ENCODE data around the gene RSPH1. TPM values are rescaled to one million over a fixed set of nuclear protein-coding genes. Genes with fewer than 3 reads are reported as not detected.

Gene RSPH1
- total RNA-seq, 1 experiment from 2014 or later = 1.5 TPM

DNA sequence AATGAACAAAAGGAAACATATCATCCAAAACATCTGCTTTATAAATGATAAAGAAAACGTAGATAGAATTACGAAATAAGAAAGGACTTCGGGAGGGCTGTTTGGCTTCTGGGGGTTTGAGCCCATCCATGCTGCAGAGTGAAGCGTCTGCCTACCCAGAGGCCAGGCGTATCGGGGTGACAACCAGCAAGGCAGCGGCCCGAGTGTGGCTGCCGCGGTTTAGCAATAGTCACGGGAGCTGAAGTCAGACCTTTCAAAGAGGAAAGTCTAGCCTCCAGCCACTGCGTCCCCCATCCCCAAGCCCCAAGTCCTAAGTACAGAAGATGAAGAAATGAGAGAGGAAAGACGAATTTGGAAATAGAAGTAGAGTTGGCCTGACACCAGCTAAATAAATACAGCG lies 26.2 kb upstream of the RSPH1 start (continued):
- no peak for TF ChIP-seq ZNF274 (IDR thresholded peaks at IDR 0.05; ENCODE audit: low read depth, low read length)
- TF ChIP-seq POLR2A (IDR thresholded peaks at IDR 0.05; ENCODE audit: borderline replicate concordance, extremely low read depth, insufficient read depth, insufficient read length) = no peak
- TF ChIP-seq, protein P1, sequence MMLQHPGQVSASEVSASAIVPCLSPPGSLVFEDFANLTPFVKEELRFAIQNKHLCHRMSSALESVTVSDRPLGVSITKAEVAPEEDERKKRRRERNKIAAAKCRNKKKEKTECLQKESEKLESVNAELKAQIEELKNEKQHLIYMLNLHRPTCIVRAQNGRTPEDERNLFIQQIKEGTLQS (IDR thresholded peaks at IDR 0.05) = no peak
- TF ChIP-seq EZH2phosphoT487 (IDR thresholded peaks at IDR 0.05; ENCODE audit: borderline replicate concordance) = no peak
- TF ChIP-seq JUND (IDR thresholded peaks at IDR 0.05) = no peak
- TF ChIP-seq SP1 (IDR thresholded peaks at IDR 0.05; ENCODE audit: low read depth) = no peak

DNA sequence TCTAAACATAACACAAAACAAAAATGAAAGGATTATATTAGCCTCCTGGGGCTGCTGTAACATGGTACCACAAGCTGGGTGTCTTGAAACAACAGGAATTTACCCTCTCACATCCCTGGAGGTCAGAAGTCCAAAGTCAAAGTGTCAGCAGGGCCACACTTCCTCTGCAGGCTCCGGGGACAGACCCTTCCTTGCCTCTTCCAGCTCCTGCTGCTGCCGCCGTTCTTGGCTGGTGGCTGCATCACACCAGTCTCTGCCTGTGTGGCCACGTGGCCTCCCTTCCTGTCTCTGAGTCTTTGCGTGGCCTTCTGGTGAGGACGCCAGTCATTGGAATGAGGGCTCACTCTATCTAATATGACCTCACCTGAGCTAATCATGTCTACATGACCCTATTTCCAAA lies 25.8 kb upstream of the RSPH1 start:
- Histone ChIP-seq H3K27me3 (ENCODE audit: insufficient read depth, low read length) (no peaks in the 10 kb centered on the region), H4K20me1 (ENCODE audit: insufficient read depth) (no peaks in the 10 kb centered on the region), H3K79me2 (ENCODE audit: insufficient read depth, low read length) (no peaks in the 10 kb centered on the region), H3K4me1 (ENCODE audit: control insufficient read depth in 1 of 2, insufficient read depth in 2 of 2, low read length in 2 of 2) (peaks cover 25 to 28% of the 10 kb centered on the region in 2 experiments), H3K36me3 (ENCODE audit: control insufficient read depth in 1 of 2, insufficient read depth in 2 of 2, low read length in 2 of 2) (peaks cover 0 to 7% of the 10 kb centered on the region in 2 experiments; a peak in 2 of 4 replicates), H3K27ac (ENCODE audit: low read depth, low read length) (no peak overlapping the region), H3K9me3 (ENCODE audit: control insufficient read depth in 1 of 2, insufficient read depth in 1 of 2, low read depth in 1 of 2, low read length in 2 of 2) (no peaks in the 10 kb centered on the region), H3K4me3 (replicated peaks in 1 of 2; ENCODE audit: low read depth in 1 of 2, low read length in 2 of 2) (no peak overlapping the region), H3K9me2 (ENCODE audit: insufficient read depth) (no peaks in the 10 kb centered on the region), H3K9ac (ENCODE audit: low read length) (no peak overlapping the region), H2AFZ (ENCODE audit: low read depth, low read length, poor library complexity, severe bottlenecking) (no peak overlapping the region), H3K4me2 (ENCODE audit: low read length) (no peak overlapping the region)
- ChIA-PET CTCF (interaction anchor here (1.0 kb wide), 1 partner anchor 71 kb away, joined by 3 read pairs; no protein-coding TSS in a partner anchor), RAD21 (ENCODE audit: low non-redundant PET in 1 of 2, low total read pairs in 2 of 2, uncharacterized antibody in 2 of 2, unreplicated experiment in 2 of 2) (no interaction called here), POLR2A (no interaction called here)
- ATAC-seq = no peak
- no peak for DNase-seq (ENCODE audit: low read depth, low spot score)
- no TSS peak for BruUV-seq (replicated peaks)
- TF ChIP-seq EZH2 (IDR thresholded peaks at IDR 0.05) (no peak), CBX3 (IDR thresholded peaks at IDR 0.05; ENCODE audit: low read depth) (no peak), ELF1 (IDR thresholded peaks at IDR 0.05; ENCODE audit: borderline replicate concordance, low read depth) (no peak), EGR1 (IDR thresholded peaks at IDR 0.05; ENCODE audit: low read depth) (no peak), JUND (IDR thresholded peaks at IDR 0.05) (no peak), POLR2AphosphoS5 (IDR thresholded peaks at IDR 0.05; ENCODE audit: low read depth, low read length) (no peak), ZFX (IDR thresholded peaks at IDR 0.05) (no peak), FOSL1 (IDR thresholded peaks at IDR 0.05; ENCODE audit: low read depth) (no peak)
- TF ChIP-seq, protein P2, sequence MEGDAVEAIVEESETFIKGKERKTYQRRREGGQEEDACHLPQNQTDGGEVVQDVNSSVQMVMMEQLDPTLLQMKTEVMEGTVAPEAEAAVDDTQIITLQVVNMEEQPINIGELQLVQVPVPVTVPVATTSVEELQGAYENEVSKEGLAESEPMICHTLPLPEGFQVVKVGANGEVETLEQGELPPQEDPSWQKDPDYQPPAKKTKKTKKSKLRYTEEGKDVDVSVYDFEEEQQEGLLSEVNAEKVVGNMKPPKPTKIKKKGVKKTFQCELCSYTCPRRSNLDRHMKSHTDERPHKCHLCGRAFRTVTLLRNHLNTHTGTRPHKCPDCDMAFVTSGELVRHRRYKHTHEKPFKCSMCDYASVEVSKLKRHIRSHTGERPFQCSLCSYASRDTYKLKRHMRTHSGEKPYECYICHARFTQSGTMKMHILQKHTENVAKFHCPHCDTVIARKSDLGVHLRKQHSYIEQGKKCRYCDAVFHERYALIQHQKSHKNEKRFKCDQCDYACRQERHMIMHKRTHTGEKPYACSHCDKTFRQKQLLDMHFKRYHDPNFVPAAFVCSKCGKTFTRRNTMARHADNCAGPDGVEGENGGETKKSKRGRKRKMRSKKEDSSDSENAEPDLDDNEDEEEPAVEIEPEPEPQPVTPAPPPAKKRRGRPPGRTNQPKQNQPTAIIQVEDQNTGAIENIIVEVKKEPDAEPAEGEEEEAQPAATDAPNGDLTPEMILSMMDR (IDR thresholded peaks at IDR 0.05 in 2 of 3, conservative IDR thresholded peaks at IDR 0.05 in 1 of 3; ENCODE audit: borderline replicate concordance in 1 of 3, insufficient read depth in 1 of 3, low read depth in 2 of 3, low read length in 2 of 3) = no peak
- intact Hi-C loops (cut with micrococcal nuclease) = no loop called here
